CD14-positive monocyte (primary cell): ENCODE data around the gene KRTAP13-2. TPM values are rescaled to one million over a fixed set of nuclear protein-coding genes. Genes with fewer than 3 reads are reported as not detected.

Experiments used
- DNase-seq, 3 donors: peaks; one replicate each; pipeline ENCODE4 v3.0.0-alpha.2; 2011 to 2022
- H2AFZ ChIP-seq: 2 replicates; pipeline ENCODE4 v1.6.0; 2012; ENCODE audit warnings: mild to moderate bottlenecking, low read depth, low read length, inconsistent platforms; ENCODE audit not compliant: insufficient read depth, poor library complexity, severe bottlenecking
- H3K27ac ChIP-seq, 2 donors: 1 replicate in 1 of 2; 2 replicates in 1 of 2; pipeline ENCODE4 v1.5.1; 2012 to 2013; ENCODE audit warnings: low read length in 2 of 2, control low read depth in 1 of 2, inconsistent platforms in 1 of 2, low read depth in 1 of 2, mild to moderate bottlenecking in 1 of 2
- H3K27me3 ChIP-seq, 2 donors: one replicate each; pipeline versions ENCODE4 v1.6.0 to v1.6.1; 2011 to 2013; ENCODE audit warnings: low read length in 2 of 2; ENCODE audit not compliant: control insufficient read depth in 2 of 2, insufficient read depth in 2 of 2
- H3K36me3 ChIP-seq, 2 donors: replicated peaks in 1 of 2; 1 replicate in 1 of 2; 2 replicates in 1 of 2; pipeline versions ENCODE4 v1.5.1 to v1.6.1; 2012 to 2013; ENCODE audit warnings: low read length in 2 of 2, control low read depth in 1 of 2, inconsistent platforms in 1 of 2, mild to moderate bottlenecking in 1 of 2; ENCODE audit not compliant: insufficient read depth in 2 of 2, control insufficient read depth in 1 of 2
- H3K4me1 ChIP-seq, 2 donors: 1 replicate in 1 of 2; 2 replicates in 1 of 2; pipeline versions ENCODE4 v1.5.1 to v1.6.1; 2012 to 2013; ENCODE audit warnings: low read length in 2 of 2, control low read depth in 1 of 2, inconsistent platforms in 1 of 2, mild to moderate bottlenecking in 1 of 2, moderate library complexity in 1 of 2; ENCODE audit not compliant: insufficient read depth in 2 of 2, control insufficient read depth in 1 of 2
- H3K4me2 ChIP-seq: replicated peaks from 2 replicates; pipeline ENCODE3; 2012; ENCODE audit warnings: low read length, moderate library complexity, mild to moderate bottlenecking; ENCODE audit not compliant: poor library complexity, severe bottlenecking; ENCODE audit errors: extremely low read depth
- H3K4me3 ChIP-seq, 3 experiments: fragments of 200-600 bp in 1 of 3; sonication (generic) in 1 of 3; replicated peaks in 1 of 3; 1 replicate in 2 of 3; 2 replicates in 1 of 3; pipeline ENCODE4 v1.5.1; 2011 to 2013; ENCODE audit warnings: low read length in 3 of 3, mild to moderate bottlenecking in 3 of 3, control low read depth in 2 of 3, low read depth in 2 of 3, inconsistent platforms in 1 of 3, moderate library complexity in 1 of 3
- H3K79me2 ChIP-seq: 2 replicates; pipeline ENCODE4 v1.6.0; 2012; ENCODE audit warnings: mild to moderate bottlenecking, control low read depth, inconsistent platforms, low read length, moderate library complexity; ENCODE audit not compliant: insufficient read depth
- H3K9ac ChIP-seq: 2 replicates; pipeline ENCODE4 v1.6.0; 2017; ENCODE audit warnings: low read length, mild to moderate bottlenecking; ENCODE audit not compliant: insufficient read depth, poor library complexity, severe bottlenecking
- H3K9me3 ChIP-seq, 2 donors: replicated peaks in 1 of 2; 1 replicate in 1 of 2; 2 replicates in 1 of 2; pipeline versions ENCODE4 v1.5.1 to v1.6.1; 2012 to 2013; ENCODE audit warnings: low read length in 2 of 2, control low read depth in 1 of 2; ENCODE audit not compliant: control insufficient read depth in 1 of 2, insufficient read depth in 1 of 2
- H4K20me1 ChIP-seq: 2 replicates; pipeline ENCODE4 v1.6.0; 2012; ENCODE audit warnings: mild to moderate bottlenecking, low read length, control low read depth, moderate library complexity; ENCODE audit not compliant: insufficient read depth
- H3K27ac Mint-ChIP-seq, 7 donors: one replicate each; pipeline ENCODE4 v1.8.0; 2020; ENCODE audit warnings: mild to moderate bottlenecking in 7 of 7, mixed read lengths in 7 of 7, moderate library complexity in 6 of 7, inconsistent platforms in 2 of 7
- H3K27me3 Mint-ChIP-seq, 3 donors: one replicate each; pipeline ENCODE4 v1.8.0; 2021 to 2022; ENCODE audit warnings: low read depth in 3 of 3, mild to moderate bottlenecking in 3 of 3, mixed read lengths in 3 of 3, moderate library complexity in 3 of 3, inconsistent platforms in 1 of 3
- H3K36me3 Mint-ChIP-seq, 2 donors: one replicate each; pipeline ENCODE4 v1.8.0; 2020; ENCODE audit warnings: mixed read lengths in 2 of 2, inconsistent platforms in 1 of 2, mild to moderate bottlenecking in 1 of 2
- H3K4me1 Mint-ChIP-seq: one replicate; pipeline ENCODE4 v1.8.0; 2020; ENCODE audit warnings: mild to moderate bottlenecking, mixed read lengths
- H3K4me3 Mint-ChIP-seq, 2 donors: one replicate each; pipeline ENCODE4 v1.8.0; 2020; ENCODE audit warnings: mild to moderate bottlenecking in 2 of 2, mixed read lengths in 2 of 2, moderate library complexity in 1 of 2
- H3K9me3 Mint-ChIP-seq, 7 donors: one replicate each; pipeline ENCODE4 v1.8.0; 2020 to 2022; ENCODE audit warnings: mixed read lengths in 7 of 7, mild to moderate bottlenecking in 6 of 7, moderate library complexity in 6 of 7, inconsistent platforms in 2 of 7
- CTCF ChIP-seq: fragments of 200-600 bp; IDR thresholded peaks from one replicate; pipeline ENCODE4 v1.8.0; 2022; ENCODE audit warnings: antibody characterized with exemption, mild to moderate bottlenecking
- WGBS: methylation state at CpG from one replicate; pipeline ENCODE4 v1.1.5; 2013; ENCODE audit warnings: missing lambda C conversion rate; ENCODE audit not compliant: insufficient coverage; 5-methylcytosine and 5-hydroxymethylcytosine counted together
- intact Hi-C, 2 donors: fragments of 100-400 bp; cut with micrococcal nuclease; formaldehyde crosslinking; loops; one replicate each; pipeline versions ENCODE4 v1.15.0 to v1.15.1; 2023
- polyA plus RNA-seq, 3 donors: library from polyadenylated mRNA; depleted of rRNA in 1 of 3; unstranded in 2 of 3; stranded (reverse) in 1 of 3; fragments of 300-500 nt in 2 of 3; fragments of >200 nt in 1 of 3; fragmentation: Illumina TruSeq in 2 of 3; gene quantifications; 1 replicate in 2 of 3; 2 replicates in 1 of 3; pipeline ENCODE4 v1.2.3, GENCODE V29; 2012 to 2021

KRTAP13-2 gene
- polyA plus RNA-seq, 3 donors = not detected

- no peak overlapping the region for H3K4me3 ChIP-seq
- H2AFZ ChIP-seq = no peak overlapping the region
- H3K4me1 ChIP-seq = no peaks in the 10 kb centered on the region
- H4K20me1 ChIP-seq = no peaks in the 10 kb centered on the region
- Mint-ChIP-seq H3K27me3 (peaks cover 0 to 2% (median 0%) of the 10 kb centered on the region in 3 donors), H3K27ac (no peak overlapping the region), H3K9me3 (peaks cover 0 to 2% (median 0%) of the 10 kb centered on the region in 7 donors), H3K4me1 (no peaks in the 10 kb centered on the region), H3K36me3 (no peaks in the 10 kb centered on the region), H3K4me3 (no peak overlapping the region)
- no peaks in the 10 kb centered on the region for H3K27me3 ChIP-seq
- H3K9ac ChIP-seq = no peak overlapping the region
- intact Hi-C loops = no loop called here
- DNase-seq = no peak
- H3K4me2 ChIP-seq = no peak overlapping the region
- no peak for TF ChIP-seq CTCF
- no peaks in the 10 kb centered on the region for H3K9me3 ChIP-seq
- H3K27ac ChIP-seq = no peak overlapping the region
- no peaks in the 10 kb centered on the region for H3K36me3 ChIP-seq
- no peaks in the 10 kb centered on the region for H3K79me2 ChIP-seq
Observed at GRCh38 chr21:30337772-30338171, 34.3 kb downstream of the KRTAP13-2 start.

GRCh38 chr21:30337276-30337744 lies 34.8 kb downstream of the KRTAP13-2 start, which contains the start of gene KRTAP27-1:
TSS of gene KRTAP27-1 (minus strand) at chr21:30337694. CDS start at chr21:30337668, 26 bp downstream.
- Histone ChIP-seq H2AFZ (no peak within 1 kb of the TSS), H3K27ac (no peak within 1 kb of the TSS)

More at GRCh38 chr21:30337276-30337744, 34.8 kb downstream of the KRTAP13-2 start, which contains the start of gene KRTAP27-1:
- Histone ChIP-seq H3K4me1 (no peaks in the 10 kb centered on the region), H3K79me2 (no peaks in the 10 kb centered on the region), H4K20me1 (no peaks in the 10 kb centered on the region), H3K9me3 (no peaks in the 10 kb centered on the region), H3K9ac (no peak within 1 kb of the TSS), H3K36me3 (no peaks in the 10 kb centered on the region), H3K4me2 (no peak within 1 kb of the TSS), H3K4me3 (no peak within 1 kb of the TSS), H3K27me3 (no peaks in the 10 kb centered on the region)
- H3K36me3 Mint-ChIP-seq = no peaks in the 10 kb centered on the region
- no peak for DNase-seq
- TF ChIP-seq CTCF = no peak
- no peak within 1 kb of the TSS for H3K27ac Mint-ChIP-seq
- peaks cover 0 to 2% (median 0%) of the 10 kb centered on the region in 3 donors for H3K27me3 Mint-ChIP-seq
- intact Hi-C loops = no loop called here
- H3K4me3 Mint-ChIP-seq = no peak within 1 kb of the TSS
- peaks cover 0 to 2% (median 0%) of the 10 kb centered on the region in 7 donors for H3K9me3 Mint-ChIP-seq
- H3K4me1 Mint-ChIP-seq = no peaks in the 10 kb centered on the region
- WGBS = 89% methylated on average over 4 of the region's 6 CpGs
